PC-3 (cell line): ENCODE measurements around the gene CERT1. TPM values are rescaled to one million over a fixed set of nuclear protein-coding genes. Genes with fewer than 3 reads are reported as not detected.
A peak's percentile ranks its signal among the peaks of the same experiment; 100 is the strongest.

Source experiments
- ATAC-seq: fragments of 200-7000 bp; cut with Tn5 transposase; 2 replicates; pipeline ENCODE4 v1.9.1; 2020; ENCODE audit warnings: mild to moderate bottlenecking, moderate library complexity
- BruUV-seq: library from RNA; stranded (reverse); fragments of 400-500 nt; replicated peaks from 2 replicates; lab custom pipeline; 2021; lab: Mats Ljungman, UMichigan
- CTCF ChIA-PET: fragments of 300-600 bp; sonication (Branson Sonifier 250); formaldehyde crosslinking; loops from one replicate; lab custom pipeline; 2022; ENCODE audit warnings: antibody characterized with exemption; lab: Charles Lee
- POLR2A ChIA-PET: fragments of 300-600 bp; sonication (Branson Sonifier 250); formaldehyde crosslinking; loops from one replicate; lab custom pipeline; 2022; ENCODE audit warnings: antibody characterized with exemption; ENCODE audit not compliant: unreplicated experiment; lab: Charles Lee
- DNase-seq: peaks from one replicate; pipeline ENCODE4 v3.0.0-alpha.2; 2015
- H2AFZ ChIP-seq: fragments of 300-600 bp; sonication (generic); 2 replicates; pipeline ENCODE4 v1.6.0; 2016; ENCODE audit warnings: antibody characterized with exemption, low read length
- H3F3A ChIP-seq: fragments of 300-600 bp; sonication (generic); one replicate; pipeline ENCODE4 v1.6.0; 2017; ENCODE audit warnings: antibody characterized with exemption, low read length, control low read depth, mild to moderate bottlenecking; ENCODE audit not compliant: unreplicated experiment
- H3K27ac ChIP-seq: fragments of 300-600 bp; sonication (generic); 2 replicates; pipeline ENCODE4 v1.5.1; 2016; ENCODE audit warnings: mild to moderate bottlenecking, low read length
- H3K27me3 ChIP-seq: fragments of 300-600 bp; sonication (generic); 2 replicates; pipeline ENCODE4 v1.6.1; 2016; ENCODE audit warnings: low read length, mixed read lengths
- H3K36me3 ChIP-seq: fragments of 300-600 bp; sonication (generic); 2 replicates; pipeline ENCODE4 v1.6.1; 2016; ENCODE audit warnings: low read depth, mixed run types, low read length, mixed read lengths
- H3K4me1 ChIP-seq: fragments of 300-600 bp; sonication (generic); 2 replicates; pipeline ENCODE4 v1.5.1; 2016; ENCODE audit warnings: low read length; ENCODE audit not compliant: insufficient read depth
- H3K4me2 ChIP-seq: fragments of 300-600 bp; sonication (generic); 2 replicates; pipeline ENCODE4 v1.6.0; 2016; ENCODE audit warnings: low read length
- H3K4me3 ChIP-seq: fragments of 300-600 bp; sonication (generic); 2 replicates; pipeline ENCODE4 v1.5.1; 2016; ENCODE audit warnings: mild to moderate bottlenecking, low read length, mixed read lengths
- H3K79me2 ChIP-seq: fragments of 300-600 bp; sonication (generic); 2 replicates; pipeline ENCODE4 v1.6.1; 2017; ENCODE audit warnings: low read length, mixed read lengths
- H3K9ac ChIP-seq: fragments of 300-600 bp; sonication (generic); 2 replicates; pipeline ENCODE4 v1.6.0; 2016; ENCODE audit warnings: mild to moderate bottlenecking, low read length
- H3K9me2 ChIP-seq: fragments of 300-600 bp; sonication (generic); replicated peaks from 2 replicates; pipeline ENCODE4 v1.6.1; 2016; ENCODE audit warnings: mixed run types, low read length, mixed read lengths
- H3K9me3 ChIP-seq: fragments of 300-600 bp; sonication (generic); 2 replicates; pipeline ENCODE4 v1.6.1; 2016; ENCODE audit warnings: low read length, mixed read lengths
- H4K20me1 ChIP-seq: fragments of 300-600 bp; sonication (generic); 2 replicates; pipeline ENCODE4 v1.6.1; 2016; ENCODE audit warnings: low read length, mixed read lengths
- EZH2 ChIP-seq: fragments of 300-600 bp; sonication (generic); IDR thresholded peaks from one replicate; pipeline ENCODE4 v1.6.1; 2017; ENCODE audit warnings: antibody characterized with exemption, mild to moderate bottlenecking, low read length; ENCODE audit not compliant: unreplicated experiment
- EZH2phosphoT487 ChIP-seq: fragments of 300-600 bp; sonication (generic); IDR thresholded peaks from 2 replicates; pipeline ENCODE4 v1.6.1; 2018; ENCODE audit warnings: mild to moderate bottlenecking, antibody characterized with exemption, low read length, borderline replicate concordance
- intact Hi-C: fragments of 100-400 bp; cut with micrococcal nuclease; formaldehyde crosslinking; loops from 2 replicates; pipeline ENCODE4 v1.9.0; 2023
- total RNA-seq: library from RNA; depleted of rRNA; stranded (reverse); fragments of >200 nt; gene quantifications from 2 replicates; pipeline ENCODE4 v1.2.3, GENCODE V29; 2014
- TF ChIP-seq, protein P1 (sequence below): fragments of 300-600 bp; sonication (generic); conservative IDR thresholded peaks from 2 replicates; pipeline ENCODE4 v1.5.1; 2017; ENCODE audit warnings: antibody characterized with exemption, low read depth, mild to moderate bottlenecking, low read length

CERT1 gene
- total RNA-seq, 1 experiment from 2014 or later: 5.6 TPM

DNA sequence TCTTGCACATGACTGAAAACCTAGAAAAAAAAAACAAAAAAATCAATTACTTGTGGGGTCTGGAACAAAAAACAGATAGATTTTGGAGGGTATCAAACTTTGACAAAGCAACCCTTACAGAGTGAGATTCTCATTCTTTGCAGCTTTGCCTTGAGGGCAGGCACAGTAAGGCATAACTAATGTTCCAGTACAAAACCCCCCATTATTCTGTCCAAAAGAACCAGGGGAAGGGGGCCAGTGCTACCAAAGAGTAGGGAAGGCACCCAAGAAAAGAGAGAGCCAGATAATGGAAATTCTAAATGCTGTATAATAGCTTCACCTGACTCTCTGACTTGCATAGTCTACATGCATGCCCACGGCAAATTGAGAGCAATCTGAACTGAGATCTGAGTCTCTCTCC is 13.2 kb upstream of the CERT1 start:
- DNase-seq (no peak), ATAC-seq (no peak)
- TF ChIP-seq EZH2phosphoT487 (no peak), EZH2 (no peak)
- TF ChIP-seq, protein P1, sequence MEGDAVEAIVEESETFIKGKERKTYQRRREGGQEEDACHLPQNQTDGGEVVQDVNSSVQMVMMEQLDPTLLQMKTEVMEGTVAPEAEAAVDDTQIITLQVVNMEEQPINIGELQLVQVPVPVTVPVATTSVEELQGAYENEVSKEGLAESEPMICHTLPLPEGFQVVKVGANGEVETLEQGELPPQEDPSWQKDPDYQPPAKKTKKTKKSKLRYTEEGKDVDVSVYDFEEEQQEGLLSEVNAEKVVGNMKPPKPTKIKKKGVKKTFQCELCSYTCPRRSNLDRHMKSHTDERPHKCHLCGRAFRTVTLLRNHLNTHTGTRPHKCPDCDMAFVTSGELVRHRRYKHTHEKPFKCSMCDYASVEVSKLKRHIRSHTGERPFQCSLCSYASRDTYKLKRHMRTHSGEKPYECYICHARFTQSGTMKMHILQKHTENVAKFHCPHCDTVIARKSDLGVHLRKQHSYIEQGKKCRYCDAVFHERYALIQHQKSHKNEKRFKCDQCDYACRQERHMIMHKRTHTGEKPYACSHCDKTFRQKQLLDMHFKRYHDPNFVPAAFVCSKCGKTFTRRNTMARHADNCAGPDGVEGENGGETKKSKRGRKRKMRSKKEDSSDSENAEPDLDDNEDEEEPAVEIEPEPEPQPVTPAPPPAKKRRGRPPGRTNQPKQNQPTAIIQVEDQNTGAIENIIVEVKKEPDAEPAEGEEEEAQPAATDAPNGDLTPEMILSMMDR: no peak
- intact Hi-C loops: no loop called here
- H3K79me2 ChIP-seq: peaks cover 59% of the 10 kb centered on the region
- H3K36me3 ChIP-seq: peaks cover 10% of the 10 kb centered on the region
- POLR2A ChIA-PET: interaction anchor here (0.6 kb wide), 1 partner anchor 22 kb away, joined by 3 read pairs; no protein-coding TSS in a partner anchor
- H3F3A ChIP-seq: no peaks in the 10 kb centered on the region
- H3K9me2 ChIP-seq: no peaks in the 10 kb centered on the region
- 0 out of 2 replicates have a peak, but pooled peaks cover 7% of the 10 kb centered on the region for H3K9me3 ChIP-seq
- no peaks in the 10 kb centered on the region for H4K20me1 ChIP-seq
- H3K4me3 ChIP-seq: no peak overlapping the region
- no peaks in the 10 kb centered on the region for H3K27me3 ChIP-seq
- H3K4me1 ChIP-seq: peaks cover 18% of the 10 kb centered on the region
- CTCF ChIA-PET: no interaction called here
- no peak overlapping the region for H3K27ac ChIP-seq
- H3K4me2 ChIP-seq: no peak overlapping the region
- no peak overlapping the region for H2AFZ ChIP-seq
- BruUV-seq: no TSS peak
- no peak overlapping the region for H3K9ac ChIP-seq

DNA sequence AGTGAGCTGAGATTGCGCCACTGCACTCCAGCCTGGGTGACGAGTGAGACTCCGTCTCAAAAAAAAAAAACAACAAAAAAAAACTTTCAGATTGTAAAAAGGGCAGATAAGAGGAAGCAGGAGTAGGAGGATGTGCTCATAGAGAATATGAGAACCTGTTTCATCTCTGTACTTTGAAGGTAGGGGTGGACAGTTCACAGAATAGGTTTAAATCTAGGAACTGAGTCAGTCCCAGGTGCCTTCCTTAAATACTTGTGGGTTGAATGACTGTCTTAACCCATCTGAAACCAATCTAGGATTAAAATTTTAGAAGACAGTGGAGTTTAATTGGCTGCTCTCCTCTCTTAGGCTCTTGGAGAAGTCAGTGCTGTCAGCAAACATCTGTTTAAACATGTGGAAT is 12.6 kb upstream of the CERT1 start:
- intact Hi-C loops: no loop called here
- no peak overlapping the region for H3K4me3 ChIP-seq
- TF ChIP-seq, protein P1: no peak
- TF ChIP-seq EZH2phosphoT487: no peak
- TF ChIP-seq EZH2: no peak
- no peak for ATAC-seq
- ChIA-PET CTCF (no interaction called here), POLR2A (interaction anchor here (0.6 kb wide), 1 partner anchor 21 kb away, joined by 3 read pairs; no protein-coding TSS in a partner anchor)
- DNase-seq: peak; percentile 13
- peaks cover 10% of the 10 kb centered on the region for H3K36me3 ChIP-seq
- no peaks in the 10 kb centered on the region for H3K27me3 ChIP-seq
- peaks cover 18% of the 10 kb centered on the region for H3K4me1 ChIP-seq
- H3K27ac ChIP-seq: no peak overlapping the region
- BruUV-seq: no TSS peak
- no peaks in the 10 kb centered on the region for H3K9me2 ChIP-seq
- no peaks in the 10 kb centered on the region for H3F3A ChIP-seq
- no peaks in the 10 kb centered on the region for H4K20me1 ChIP-seq
- peaks cover 64% of the 10 kb centered on the region for H3K79me2 ChIP-seq
- H3K9me3 ChIP-seq: 0 out of 2 replicates have a peak, but pooled peaks cover 7% of the 10 kb centered on the region
- H3K4me2 ChIP-seq: no peak overlapping the region
- no peak overlapping the region for H2AFZ ChIP-seq
- H3K9ac ChIP-seq: no peak overlapping the region

DNA sequence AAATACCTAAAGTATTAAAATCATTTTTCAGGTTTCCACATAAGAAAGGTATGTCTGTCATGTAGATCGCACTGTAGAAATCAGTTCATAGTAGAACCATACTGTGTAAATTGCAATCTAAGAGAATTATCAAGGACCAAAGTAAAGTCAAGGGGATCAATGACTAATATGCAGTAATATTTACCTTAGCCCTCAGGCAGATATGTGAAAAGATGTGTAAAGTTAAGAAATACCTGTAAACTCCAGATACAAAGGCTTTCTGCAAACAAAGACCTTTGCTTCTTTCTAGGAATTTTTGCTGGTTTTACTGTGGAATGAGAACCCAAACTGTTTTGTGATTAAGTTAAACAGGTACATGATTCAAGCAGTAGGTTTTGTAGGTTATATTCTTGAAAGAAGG is 11.8 kb upstream of the CERT1 start:
- Histone ChIP-seq H3K27me3 (no peaks in the 10 kb centered on the region), H3K4me1 (peaks cover 18% of the 10 kb centered on the region), H3K79me2 (peaks cover 72% of the 10 kb centered on the region), H3K9me2 (no peaks in the 10 kb centered on the region), H2AFZ (no peak overlapping the region), H3F3A (no peaks in the 10 kb centered on the region), H4K20me1 (no peaks in the 10 kb centered on the region), H3K27ac (0 out of 2 replicates have a peak overlapping the region, but pooled peaks have one; percentile 13), H3K36me3 (peaks cover 10% of the 10 kb centered on the region), H3K4me2 (peak overlapping the region; percentile 19; the same call in 1 of the 2 replicates), H3K4me3 (no peak overlapping the region), H3K9me3 (0 out of 2 replicates have a peak, but pooled peaks cover 7% of the 10 kb centered on the region), H3K9ac (no peak overlapping the region)
- POLR2A ChIA-PET: no interaction called here
- DNase-seq (peak; percentile 82), ATAC-seq (peak; percentile 88)
- intact Hi-C loops: no loop called here
- TF ChIP-seq, protein P1: no peak
- no peak for TF ChIP-seq EZH2
- TF ChIP-seq EZH2phosphoT487: no peak
- CTCF ChIA-PET: no interaction called here
- BruUV-seq: no TSS peak
